Measurements from ENCODE around the gene CNTNAP5.

Gene CNTNAP5

DNA sequence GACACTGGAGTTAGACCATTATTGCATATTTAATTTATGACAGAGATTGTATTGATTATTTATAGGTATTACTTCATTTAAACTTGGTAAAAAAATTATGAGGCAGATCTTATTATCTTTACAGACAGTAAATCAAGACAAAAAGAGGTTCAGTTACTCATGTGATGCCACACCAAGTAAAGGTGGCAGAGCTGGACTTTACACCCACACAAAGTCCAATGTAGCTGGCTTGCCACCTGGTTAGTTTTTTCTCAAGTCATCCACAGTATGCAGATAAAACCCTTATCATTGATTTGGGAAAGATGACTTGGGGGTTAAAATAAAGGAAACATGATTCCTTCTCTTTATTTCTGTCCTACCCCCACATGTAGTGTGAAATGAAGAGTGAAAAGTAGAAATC is 137.2 kb downstream of the CNTNAP5 start:
- DNase-seq: no peak

DNA sequence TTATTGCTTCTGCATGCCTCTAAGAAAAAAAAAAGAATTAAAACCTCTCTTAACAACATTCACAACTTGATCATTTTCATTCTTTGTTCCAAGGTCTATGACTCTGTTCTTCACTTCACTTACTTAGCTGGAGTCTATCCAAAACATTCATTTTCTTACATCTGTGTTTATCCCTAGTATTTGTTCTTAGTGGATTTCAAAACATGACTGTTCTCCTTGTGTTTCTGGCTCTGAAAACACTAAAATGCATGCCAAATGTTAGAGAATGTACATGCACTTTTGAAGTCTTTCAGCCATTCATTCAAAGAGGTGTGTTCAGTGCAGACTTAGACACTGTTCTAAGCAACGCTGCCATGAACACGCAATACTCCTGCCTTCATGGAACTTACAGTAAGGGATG is 138.8 kb downstream of the CNTNAP5 start:
- DNase-seq: no peak

DNA sequence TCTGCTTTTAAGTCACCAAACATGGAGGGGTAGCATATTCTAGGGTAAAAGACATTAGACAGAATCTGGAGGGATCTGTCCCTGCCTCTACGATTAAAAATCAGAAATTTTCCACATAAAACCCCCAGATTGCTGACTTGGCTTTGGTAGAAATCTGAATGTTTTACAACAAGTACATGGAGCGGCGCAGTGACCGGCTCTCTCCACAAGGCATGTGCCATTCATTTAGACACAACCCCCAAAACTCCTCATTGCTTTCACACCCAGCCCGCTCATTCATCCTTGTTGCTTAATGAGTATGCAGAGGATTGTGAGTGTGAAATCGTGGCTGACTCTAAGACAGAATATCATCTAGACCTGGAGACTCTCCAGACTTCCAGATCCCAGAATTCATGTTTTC is 140.6 kb downstream of the CNTNAP5 start:
- no peak for DNase-seq

DNA sequence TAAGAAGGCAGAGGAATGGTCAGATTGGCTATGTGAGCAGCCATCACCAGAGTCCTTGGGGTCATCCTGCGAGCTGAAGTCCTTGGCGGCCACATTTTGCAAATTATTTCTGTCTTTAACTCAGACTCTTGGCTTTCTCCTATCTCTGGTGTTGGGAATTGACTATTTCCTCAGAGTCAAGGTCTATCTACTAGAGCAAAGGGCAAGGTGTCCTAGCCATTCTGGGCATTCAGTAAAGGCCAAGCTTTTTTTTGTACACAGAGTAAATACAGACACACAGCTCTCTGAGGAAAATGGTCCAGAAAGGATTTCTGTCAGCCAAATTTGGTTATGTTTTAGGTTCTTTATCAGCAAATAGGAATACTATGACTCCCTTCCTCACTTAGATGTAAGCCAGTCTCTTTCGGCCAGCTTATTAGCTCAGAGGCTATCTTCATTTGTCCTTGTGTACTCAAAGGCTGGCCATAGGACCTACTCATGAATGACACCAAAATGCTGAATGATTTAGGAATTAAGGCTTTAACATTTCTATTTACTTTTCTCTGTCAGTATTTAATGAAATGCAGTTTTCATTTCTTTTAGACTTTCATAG is 146.5 kb downstream of the CNTNAP5 start:
- no peak for DNase-seq

DNA sequence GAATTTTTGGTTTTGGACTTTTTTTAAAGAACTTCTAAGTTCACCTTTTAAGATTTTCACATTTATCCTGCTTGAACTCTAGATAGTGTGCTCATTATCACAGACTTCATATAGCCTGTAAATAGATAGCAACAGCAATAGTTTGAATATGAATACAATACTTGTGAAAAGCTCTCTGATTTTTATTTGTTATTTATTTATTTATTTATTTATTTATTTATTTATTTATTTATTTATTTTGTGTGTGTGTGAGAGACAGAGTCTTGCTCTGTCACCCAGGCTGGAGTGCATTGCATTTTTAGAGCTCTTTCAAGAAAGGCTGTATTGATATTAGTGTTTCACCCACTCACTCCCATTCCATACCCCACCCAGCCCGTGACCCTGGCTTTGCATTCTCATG is 153.6 kb downstream of the CNTNAP5 start:
- no peak for DNase-seq

DNA sequence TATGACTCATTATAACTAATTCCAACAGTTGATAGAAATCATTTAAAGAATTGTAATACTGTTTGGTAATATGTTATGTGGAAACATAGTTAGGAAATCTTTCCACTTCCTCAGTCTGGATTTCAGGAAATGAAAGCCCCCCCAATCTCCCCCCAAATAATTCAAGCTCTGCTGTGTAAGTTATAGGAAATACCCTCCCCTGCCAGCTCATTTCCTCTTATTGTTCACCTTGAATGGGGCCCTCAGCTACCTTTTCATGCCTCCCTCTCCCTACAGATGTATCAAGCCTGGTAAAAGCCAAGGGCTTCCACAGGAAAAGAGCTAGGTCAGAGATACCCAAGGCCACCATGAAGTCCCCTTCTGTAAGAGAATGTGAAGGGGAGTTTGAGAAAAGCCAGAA is 155.5 kb downstream of the CNTNAP5 start:
- no peak for DNase-seq

DNA sequence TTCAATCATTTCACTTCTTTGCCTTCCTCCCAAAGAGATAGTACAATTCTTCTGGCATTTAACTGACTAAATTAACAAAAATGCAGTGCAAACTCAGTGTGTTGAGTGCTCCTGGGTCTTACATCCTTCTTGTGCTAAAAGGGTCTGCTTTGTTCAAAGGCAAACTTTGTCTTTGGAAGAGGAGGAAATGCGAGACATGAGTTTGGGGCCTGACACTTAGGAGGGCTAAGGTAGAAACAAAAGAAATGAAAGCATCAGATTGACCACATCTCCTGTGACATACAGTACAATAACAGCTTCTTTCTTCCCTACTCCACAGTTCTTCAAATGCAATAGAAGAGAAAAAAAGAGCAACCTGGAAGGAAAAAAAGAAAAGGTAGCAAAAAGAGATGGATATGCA is 161.7 kb downstream of the CNTNAP5 start:
- no peak for DNase-seq

DNA sequence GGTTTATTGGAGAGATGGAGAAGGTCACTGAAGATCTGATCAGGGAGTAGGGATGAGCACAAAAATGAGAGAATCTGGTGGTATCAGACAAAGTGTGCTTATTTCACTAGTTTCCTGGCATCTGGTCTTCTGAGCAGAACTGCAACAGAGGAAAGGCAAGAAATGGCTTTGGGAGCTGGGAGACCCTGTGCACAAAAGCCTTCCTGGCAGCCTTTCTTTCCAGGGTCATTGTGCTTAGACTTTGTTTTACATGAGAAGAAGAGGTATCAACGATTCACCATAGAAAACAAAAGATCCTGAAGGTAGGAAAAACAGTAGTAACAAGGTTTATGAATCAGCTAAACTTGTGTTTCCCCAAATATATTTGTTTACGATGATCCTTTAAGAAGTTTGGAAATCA is 162.9 kb downstream of the CNTNAP5 start:
- DNase-seq: no peak

DNA sequence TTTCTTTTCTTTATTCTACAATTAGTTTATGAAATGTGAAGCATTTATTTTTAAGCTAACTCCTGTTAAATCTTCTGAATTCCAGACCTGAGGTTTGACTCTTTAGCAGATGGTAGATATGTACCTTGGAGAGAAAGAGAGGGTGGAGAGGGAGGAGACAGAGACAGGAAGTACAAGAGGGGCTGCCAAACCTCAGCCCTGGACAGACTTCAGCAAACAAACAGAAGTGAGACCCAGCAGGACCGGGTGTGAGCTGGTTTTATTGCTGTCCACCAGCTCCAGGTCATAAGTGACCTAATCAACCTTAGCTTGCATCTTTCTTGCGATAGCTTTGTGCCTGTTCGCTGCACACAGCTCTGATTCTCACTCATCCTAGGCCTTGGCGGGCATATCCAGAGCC is 168.6 kb downstream of the CNTNAP5 start:
- no peak for DNase-seq

DNA sequence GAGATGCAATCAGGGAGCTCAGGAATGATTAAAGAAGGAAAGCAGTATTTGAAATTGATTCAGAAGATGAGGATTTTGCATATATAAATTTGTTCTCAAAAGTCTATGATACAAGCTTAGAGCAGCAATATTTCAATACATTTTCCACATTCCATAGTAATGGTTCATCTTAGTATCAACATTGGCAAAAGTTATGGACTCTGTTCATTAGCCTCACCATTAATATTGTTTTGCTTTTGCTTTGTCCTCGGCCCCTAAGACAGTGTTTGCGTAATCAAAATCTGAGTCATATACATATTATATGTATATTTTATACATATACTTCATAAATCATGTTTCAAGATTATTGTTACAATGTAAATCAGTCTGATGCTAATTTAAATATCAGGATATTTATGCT is 176.6 kb downstream of the CNTNAP5 start:
- DNase-seq: no peak

DNA sequence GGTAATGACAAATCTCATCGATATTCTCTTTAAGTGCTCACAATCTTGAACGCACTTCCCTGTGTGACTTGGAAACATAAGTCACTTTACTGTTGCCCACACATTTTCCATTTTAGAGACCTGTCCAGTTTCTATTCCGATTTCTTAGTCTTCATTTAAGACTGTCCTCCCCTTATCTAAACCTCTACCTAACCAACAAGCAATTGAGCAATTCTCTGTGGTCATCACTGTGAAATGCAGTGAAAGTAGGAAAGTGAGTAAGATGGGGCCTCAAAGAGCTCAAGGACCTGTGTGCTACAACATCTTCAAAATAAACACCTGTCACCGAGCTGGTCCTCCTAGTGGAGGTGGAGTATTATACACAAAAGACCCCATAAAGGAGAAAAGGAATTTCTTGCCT is 184.4 kb downstream of the CNTNAP5 start:
- no peak for DNase-seq

DNA sequence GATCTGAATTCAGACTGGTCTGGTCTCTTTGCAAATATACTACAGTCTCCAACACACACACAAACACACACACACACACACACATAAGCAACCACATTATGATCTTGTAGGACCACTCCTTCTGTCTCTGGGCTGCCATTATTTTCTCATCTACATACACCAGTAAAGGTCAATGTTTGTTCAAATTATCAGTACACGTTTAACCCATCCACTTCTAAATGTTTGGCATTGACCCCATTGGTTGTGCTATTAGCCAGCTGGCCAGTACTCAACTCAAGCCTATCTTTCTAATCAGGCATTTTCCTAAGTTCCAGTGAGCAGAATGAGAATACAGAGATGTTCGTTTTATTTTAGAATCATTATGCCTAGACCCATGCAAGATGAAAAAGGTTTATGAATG is 186.4 kb downstream of the CNTNAP5 start:
- DNase-seq: no peak

DNA sequence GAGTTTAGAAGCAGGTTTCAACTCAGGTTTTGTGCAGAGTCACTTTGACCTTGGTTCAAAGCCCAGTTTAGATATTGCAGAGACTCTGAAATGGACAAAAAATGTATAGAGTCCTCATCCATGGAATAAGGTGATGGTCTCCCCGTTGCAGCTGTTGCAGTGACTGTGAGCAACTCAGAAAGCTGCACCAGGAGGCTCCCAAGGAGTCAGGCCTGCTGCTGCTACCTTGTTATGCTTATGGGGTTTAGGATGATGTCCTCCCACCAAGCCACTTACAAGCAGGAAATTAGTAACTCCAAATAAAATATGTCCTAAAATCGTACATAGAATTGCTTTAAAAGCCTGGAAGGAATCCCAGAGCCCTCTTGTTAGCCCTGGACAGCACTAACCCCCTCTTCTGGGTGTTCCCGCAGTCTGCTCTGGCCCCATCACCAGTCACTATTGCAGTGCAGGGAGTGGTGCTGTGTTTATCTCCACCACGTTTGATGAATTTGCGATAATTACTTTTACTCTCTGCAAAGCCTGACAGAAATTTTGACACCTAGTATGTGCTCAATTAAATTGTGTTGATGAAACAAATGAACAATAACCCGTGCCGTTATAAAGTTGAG is 189.0 kb downstream of the CNTNAP5 start:
- no peak for DNase-seq

DNA sequence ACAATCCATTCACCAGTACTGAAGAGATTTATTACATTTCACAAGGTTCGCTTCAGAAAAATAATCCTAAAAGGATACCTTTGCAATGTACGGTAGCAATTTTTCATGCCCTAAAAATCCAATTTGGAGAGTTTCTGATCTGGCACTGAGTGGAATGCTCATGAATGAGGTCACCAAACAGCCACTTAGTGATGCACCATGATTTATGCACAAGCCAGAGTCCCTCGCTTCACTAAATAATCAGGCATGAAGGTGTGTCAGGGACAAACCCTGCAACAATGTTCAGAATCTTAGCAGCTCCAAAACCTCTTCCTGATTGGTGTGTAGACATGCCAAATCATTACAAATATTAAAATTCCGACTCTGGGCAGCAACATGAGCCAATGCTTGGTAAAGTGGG is 221.1 kb downstream of the CNTNAP5 start:
- no peak for DNase-seq

DNA sequence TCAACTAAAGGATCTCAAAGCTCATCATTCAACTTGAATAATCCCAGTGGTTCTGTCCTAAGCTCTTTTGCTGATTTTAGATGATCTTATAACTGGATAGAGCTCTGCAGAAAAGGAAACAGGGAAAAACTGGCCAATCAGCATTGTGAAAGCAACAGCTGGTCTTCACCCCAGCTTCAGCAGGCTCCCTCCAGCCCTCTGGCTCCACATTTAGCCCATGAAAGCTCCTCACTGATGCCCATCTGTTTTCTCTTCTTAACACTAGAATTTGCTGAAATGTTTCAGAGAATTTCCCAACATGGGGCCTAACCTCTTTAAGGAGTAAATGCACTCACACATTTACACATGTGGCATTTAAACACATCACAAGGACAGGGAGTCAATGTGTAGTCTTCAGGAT is 223.3 kb downstream of the CNTNAP5 start:
- DNase-seq: no peak

DNA sequence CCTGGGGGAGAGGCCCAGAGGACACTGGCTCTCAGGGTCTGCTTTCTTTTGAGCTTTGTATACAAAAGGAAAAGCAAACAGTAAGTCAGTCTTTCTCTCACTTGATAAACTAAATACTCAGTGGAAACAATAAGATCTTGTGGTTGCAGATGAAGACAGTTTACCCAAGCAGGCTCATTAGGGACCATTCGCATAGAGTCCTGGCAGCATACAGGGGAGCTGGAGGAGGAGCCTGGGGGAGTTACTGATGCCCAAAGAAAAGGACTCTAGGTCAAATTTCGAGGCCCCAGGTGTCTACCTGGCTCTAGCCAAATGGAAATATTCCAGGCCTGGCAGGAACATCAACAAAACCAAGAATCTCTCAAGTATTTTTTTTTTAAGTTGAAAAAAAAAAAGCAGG is 225.3 kb downstream of the CNTNAP5 start:
- DNase-seq: no peak

DNA sequence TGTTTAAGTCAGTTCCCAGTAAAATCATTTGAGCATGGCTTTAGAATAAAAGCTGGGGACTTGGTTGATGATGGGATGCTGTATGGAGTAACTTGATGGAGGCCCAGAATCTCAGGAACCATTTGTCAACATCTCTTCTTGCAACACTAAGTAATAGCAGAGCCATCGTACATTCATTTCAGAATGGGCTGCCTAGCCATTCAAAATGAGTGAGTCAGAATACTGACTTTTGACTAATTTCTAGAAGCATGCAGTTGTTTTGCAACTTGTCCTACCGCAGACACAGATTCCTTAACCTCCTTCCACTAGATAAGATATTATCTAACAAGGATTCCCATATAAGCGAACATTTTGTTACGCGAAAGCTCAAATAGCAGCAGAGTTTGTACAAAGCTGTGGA is 229.5 kb downstream of the CNTNAP5 start:
- no peak for DNase-seq

DNA sequence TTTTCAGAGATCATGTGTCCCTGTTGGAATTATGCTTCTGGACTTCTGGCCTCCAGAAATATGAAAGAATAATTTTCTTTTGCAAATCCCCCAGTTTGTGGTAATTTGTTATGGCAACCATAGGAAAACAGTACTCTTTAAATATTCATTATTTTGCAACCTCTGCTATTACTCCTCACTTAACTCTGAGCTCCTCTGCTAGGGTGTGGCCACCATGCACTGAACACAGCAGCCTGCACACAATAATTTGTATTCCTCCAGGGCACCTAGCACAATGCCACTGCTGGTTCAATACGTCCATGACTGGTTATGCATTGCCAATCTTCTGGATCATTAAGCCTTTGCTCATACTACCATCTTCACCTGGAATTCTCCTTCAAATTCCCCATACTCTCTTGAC is 232.0 kb downstream of the CNTNAP5 start:
- no peak for DNase-seq

DNA sequence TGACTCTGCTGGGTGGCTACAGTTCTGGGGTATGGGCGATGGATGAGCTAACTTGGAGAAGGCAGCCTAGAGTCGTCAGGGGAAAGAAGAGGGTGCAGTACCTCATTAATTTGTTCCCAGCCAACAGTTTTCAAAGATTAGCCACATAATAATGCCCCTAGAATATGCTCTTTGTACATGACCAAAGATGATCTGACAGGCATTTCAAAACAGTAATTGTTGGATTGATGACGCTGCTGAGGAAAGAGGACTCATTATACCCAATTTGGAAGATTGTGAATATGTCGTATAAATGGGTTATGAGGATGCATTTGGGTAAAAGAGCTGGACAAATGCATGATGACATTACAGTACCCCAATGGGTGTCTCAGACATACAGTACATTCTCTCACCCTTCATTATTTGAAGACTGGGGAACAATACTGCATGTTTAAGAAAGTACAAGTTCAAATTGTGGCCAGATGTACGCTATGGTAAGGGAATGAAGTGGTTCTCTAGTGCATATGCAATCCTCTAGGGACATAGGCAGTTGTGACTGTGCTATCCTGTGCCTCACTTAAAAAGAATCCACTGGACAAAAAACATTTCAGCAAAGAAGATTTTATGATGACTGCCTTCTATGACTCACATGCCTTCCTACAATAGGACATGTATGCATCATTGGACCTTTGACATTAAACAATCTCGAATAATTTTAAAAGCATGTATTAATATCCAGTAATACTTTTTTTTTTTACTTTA is 233.2 kb downstream of the CNTNAP5 start:
- no peak for DNase-seq

DNA sequence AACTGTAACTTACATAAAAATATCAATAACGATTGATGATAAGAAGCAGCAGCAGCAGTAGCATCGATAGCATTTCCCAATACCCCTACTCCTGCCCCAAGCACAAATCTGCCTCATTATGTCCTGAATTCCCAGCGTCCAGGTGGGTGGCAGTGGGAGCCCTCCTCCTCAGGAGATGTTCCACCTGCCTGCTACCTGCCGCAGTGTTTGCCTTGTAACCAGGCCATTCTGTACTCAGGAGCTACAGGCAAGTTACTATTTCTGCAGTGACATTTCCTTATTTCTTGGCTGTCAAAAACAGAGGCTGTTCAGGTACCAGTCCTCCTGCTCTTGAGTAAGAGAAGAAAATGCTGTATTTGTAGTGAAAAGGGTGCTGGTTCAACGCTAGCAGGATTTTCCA is 236.4 kb downstream of the CNTNAP5 start:
- DNase-seq: no peak

DNA sequence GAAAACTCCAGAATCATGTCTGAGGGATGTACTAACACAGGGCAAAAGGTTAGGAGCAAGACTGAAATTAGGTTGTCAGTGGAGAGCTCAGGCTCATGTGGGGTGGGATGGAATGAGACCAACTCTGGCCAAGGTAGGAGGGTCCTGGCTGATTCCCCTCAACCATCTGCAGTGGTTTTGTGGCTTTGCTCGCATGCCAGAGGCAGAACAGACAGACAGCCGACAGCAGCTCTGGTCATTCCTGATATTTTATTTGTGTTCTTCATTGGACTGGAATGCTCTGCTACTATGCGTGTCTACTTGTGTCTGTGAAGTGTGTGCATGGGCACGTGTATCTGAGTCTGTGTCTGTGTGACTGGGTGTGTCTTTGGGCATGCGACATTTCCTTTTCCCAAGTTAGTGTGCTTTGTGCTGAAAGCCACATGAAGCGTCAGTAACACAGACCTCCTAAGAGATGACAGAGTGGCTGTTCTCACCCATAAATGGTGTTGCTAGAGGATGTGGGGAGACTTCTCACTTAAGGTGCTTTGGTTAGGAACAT is 239.5 kb downstream of the CNTNAP5 start:
- no peak for DNase-seq

DNA sequence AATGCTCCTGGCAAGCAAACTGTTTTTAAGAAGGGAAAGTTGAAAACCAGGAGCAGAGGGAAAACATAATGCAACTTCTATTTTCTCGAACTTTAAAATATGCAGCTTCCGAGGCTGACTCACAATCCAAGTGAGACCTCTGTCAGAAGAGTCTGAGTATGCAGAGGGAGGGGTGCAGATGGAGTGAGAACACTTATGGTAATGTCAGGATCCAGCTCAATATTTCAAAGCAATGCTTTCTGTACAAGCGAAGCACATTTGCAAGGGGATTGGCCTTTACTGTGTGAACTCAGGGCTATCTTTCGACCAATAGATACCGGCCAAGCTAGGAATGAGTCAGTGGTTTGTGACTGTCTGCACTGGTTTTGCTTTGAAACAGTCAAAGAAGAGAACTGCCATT is 242.7 kb downstream of the CNTNAP5 start:
- DNase-seq: no peak

DNA sequence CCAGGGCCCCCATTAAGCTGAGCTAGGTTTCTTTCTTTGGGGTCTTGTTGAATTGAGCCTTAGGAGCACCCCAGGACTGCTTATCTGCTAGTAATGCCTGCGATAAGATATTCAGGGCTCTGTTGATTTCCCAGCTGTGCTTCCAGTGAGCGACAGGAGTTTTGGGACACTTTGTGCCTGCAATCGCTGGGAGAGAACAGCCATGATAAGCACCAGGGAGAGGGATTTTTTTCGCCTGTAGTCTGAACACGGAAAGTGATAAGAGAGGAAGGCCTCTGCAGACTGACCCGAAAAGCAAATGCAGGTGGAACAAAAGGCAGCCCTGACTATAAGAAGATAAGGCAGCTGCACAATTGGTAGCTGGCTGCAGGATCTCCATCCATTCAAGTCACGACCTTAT is 244.3 kb downstream of the CNTNAP5 start:
- no peak for DNase-seq

DNA sequence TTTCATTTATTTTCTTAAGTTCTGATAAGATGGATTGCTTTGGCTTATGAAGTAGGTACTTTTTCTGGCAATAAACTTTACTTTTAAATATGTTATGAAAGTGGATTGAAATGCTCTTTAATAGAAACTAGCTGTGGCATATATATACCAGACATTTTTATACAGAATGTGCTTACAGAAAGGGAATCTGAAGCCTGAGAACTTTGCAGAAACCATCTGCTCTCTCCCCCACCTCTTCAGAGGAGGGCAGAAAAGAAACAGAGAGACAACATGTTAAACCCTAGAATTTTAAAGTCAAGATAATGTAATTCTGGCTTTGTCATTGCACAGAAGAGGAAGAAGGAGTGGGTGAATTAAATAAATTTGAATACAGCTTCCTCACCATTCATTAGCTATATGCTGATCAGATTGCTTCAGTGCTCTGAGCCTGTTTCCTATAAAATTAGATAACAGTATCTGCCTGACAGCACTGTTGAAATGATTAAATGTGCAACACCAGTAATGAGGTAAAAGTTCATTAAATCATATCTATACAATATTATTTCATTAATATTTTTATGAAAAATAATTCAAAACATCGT is 247.3 kb downstream of the CNTNAP5 start:
- DNase-seq: no peak

Measured in activated CD4-positive, alpha-beta T cell treated with anti-CD3 and anti-CD28 coated beads for 48 hours (primary cell).